Cerebellar nuclear complex (tissue), 1 donor: ENCODE data around the gene ANKRD17.
A peak's percentile ranks its signal among the peaks of the same experiment; 100 is the strongest.
"Not testable (repeated sequence)": the region's sequence is repeated elsewhere in the genome, so short reads cannot be mapped to it uniquely, and the experiment has no call there.

Experiments used
- DNase-seq, 2 experiments: peaks; one replicate each; lab custom pipeline; 2025; lab: John Stamatoyannopoulos, UW

Gene ANKRD17

DNA sequence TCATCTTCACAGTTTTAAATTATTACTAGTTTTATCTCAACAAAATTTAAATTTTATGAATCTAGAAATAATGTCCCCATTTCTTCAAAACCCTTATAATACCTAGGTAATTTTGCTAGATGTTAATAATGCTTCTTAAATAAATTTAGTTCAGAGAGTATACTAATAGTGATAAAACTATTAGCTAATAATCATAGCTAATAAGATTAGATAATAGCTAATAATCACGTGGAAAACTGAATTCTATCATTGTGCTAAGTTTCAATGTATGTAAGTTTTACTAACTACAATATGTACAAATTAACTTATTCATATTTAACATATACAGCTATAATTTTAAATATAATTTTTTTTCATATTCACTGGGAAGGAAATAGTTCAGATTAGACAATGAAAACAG, 10.2 kb downstream of the ANKRD17 start:
- no peak for DNase-seq

- DNase-seq: no peak
Observed at GRCh38 chr4:73247100-73247499, 11.5 kb downstream of the ANKRD17 start.

GRCh38 chr4:73245955-73246354, 12.6 kb downstream of the ANKRD17 start:
- no peak for DNase-seq

GRCh38 chr4:73244945-73245601, 13.5 kb downstream of the ANKRD17 start:
- no peak for DNase-seq

DNA sequence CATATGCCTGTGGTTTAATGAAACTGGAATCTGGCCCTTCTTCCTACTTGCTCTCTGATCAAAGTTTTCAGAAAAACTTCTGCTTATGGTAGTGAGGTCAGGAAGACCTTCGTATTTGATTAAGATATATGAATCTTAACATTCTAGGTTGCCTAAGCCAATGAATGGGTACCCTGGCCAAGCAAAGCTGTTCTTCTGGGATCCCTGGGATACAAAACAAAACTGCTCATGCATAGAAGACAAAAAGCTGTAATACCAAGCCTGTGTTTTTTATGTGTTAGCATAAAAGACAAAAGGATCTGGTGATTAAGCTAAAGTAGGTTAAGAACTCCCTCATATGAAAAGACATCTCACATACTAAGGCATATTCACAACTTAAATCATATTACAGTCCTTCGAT, 21.6 kb downstream of the ANKRD17 start:
- no peak for DNase-seq

DNA sequence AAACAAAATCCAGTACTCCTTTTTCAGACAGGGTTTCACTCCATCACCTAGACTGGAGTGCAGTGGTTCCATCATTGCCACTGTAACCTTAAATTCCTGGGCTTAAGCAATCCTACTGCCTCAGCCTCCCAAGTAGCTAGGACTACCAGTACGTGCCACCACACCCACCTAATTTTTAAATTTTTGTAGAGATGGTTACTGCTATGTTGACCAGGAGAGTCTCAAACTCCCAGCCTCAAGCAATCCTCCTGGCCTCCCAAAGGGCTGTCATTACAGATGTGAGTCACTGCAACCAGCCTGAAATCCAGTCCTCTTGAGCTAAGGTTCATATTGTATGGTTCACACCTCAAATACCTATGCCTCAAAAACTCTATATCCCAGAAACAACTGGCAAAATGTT, 22.4 kb downstream of the ANKRD17 start:
- no peak for DNase-seq

- no peak for DNase-seq
Observed at GRCh38 chr4:73234712-73235111, 23.9 kb downstream of the ANKRD17 start.

GRCh38 chr4:73231518-73232487, 26.8 kb downstream of the ANKRD17 start:
- no peak for DNase-seq

DNA sequence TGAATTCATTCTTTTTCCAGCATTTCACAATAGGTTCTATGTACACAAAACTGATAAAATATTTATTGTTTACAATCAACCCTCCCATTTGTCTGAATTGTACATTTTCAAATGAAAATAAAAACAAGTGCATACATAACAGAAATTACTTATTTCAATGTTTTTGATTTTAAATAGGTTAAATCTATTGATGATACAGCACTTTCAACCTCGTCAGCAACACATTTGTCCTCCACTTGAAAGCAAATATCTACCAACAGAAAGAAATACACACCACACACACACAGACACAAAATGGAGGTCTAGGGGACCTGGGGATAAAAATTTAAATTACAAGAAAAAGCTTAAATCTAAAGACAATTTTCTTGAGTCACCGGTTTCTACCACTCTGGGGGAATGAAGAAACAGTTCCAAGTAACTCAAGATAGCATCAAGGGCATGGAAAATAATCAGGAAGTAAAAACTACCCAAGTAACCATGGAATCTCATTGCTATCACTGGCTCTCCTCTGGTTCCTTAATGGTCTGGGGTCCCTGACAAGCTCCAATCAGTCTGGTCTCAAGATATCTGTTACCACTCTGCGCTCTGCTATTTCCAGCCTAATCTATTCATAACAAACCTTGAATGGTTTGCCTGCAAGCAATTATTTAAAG, 27.6 kb downstream of the ANKRD17 start:
- no peak for DNase-seq

GRCh38 chr4:73228800-73229199, 29.8 kb downstream of the ANKRD17 start:
- not testable (repeated sequence) for DNase-seq

- DNase-seq: no peak
Observed at GRCh38 chr4:73224886-73225285, 33.7 kb downstream of the ANKRD17 start.

DNA sequence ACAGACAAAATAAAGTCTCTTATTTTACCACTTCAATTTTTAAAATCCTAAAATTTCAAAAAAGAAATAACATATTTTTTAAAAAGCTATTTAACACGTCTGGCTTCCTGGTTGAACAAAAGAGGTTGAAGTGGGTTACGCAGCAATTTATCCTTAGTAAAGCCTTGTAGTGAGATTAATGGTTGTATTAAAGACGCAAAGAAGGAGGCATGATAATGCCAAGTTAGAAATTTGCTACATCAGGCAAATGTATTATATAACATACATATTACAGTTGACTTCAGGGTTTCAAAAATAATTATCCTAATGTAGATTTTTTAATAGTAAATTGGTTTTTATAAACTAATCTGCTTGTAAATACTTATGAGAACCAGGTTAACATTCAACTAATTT, 35.3 kb downstream of the ANKRD17 start:
- no peak for DNase-seq

DNA sequence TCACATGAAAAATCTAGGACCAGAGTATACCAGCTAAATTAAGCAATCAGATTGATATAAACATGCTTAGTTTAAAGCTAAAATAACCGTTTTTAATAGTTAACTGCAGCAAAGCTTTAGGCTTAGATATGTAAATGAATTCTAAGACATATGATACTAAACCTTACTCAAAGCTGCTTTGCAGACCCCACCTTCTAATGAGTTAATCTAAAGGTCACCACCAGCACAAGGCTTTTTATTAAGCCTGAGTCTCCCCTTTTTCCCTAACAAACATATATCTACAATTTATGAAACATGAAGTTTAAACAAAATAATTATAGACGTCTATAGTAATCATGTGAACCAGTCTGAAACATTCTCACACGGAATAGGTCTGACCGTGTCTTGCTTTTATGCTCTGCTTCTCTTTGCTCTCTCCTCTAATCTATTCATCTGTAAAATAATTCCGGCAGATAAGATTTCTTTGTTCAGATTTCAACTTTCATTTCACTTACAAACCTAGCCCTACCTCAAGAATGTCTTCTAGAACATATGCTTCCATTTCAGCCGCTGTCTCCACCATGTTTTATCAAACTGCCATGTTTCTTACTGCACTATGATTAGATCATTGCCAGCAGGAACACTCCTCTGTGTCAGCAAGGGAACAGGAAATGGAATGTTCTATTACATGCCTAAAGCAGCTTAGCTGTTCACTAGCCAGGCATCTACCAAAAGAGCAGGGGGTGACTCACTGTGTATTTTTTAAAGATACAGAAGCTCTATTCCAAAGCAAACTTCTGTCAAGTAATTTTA, 35.9 kb downstream of the ANKRD17 start:
- DNase-seq: peak; percentile 39 to 81

DNA sequence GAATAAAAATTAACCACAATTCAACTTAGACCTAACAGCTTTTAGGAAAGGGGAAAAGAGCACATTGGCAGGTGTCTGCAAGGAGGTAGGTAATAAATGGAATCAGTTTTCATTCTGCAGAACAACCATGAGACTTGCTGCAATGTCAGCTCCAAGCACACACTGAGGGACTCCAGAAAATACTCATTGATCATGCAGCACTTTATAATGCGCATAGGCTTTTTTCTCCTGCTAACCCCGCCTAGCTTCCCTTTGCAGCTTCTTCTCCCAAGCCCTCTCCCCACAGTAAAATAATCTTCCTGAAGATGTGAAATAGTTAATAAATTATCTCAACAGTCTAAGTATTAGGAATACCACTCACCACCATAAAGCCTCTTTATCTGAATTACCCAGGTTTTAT, 36.9 kb downstream of the ANKRD17 start:
- no peak for DNase-seq

DNA sequence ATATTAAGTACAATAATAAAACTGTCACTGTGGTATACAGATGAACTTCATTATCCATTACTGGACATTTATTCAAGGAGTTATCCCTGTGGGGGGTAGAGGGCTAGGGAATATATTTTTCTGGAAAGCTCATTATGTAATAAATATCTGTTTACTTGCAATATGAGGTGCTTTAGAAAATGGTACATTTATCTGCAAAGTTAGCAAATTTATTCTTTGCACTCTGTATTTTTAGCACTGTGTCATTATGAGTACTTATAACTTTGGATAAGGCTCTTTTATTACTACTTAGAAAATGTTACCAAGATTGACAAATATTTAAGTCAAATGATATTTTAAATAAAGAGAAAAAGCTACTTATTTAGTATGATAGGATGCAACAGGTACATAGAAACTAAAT, 37.8 kb downstream of the ANKRD17 start:
- DNase-seq: no peak

GRCh38 chr4:73213916-73214653, 44.5 kb downstream of the ANKRD17 start:
- DNase-seq: no peak

- DNase-seq: no peak
Observed at GRCh38 chr4:73212982-73213730, 45.4 kb downstream of the ANKRD17 start.

DNA sequence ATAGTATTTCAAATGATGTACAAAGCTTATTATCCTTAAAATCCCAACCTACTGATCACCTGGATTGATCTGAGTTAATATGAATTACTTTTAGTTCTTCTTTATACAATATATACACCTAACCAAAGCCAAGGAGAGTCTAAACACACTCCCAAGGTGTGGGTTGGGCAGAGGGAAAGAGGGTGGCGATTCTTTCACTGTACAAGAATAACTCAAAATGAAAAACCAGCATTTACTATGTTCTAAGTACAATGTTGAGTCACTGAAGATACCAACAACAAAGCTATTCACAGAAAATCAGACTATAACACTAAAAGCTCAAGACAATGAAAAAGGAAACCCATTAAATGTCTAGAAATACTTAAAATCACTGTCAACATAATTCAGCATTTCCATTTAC, 46.6 kb downstream of the ANKRD17 start:
- DNase-seq: no peak

GRCh38 chr4:73208376-73208775, 50.2 kb downstream of the ANKRD17 start:
- DNase-seq: no peak

DNA sequence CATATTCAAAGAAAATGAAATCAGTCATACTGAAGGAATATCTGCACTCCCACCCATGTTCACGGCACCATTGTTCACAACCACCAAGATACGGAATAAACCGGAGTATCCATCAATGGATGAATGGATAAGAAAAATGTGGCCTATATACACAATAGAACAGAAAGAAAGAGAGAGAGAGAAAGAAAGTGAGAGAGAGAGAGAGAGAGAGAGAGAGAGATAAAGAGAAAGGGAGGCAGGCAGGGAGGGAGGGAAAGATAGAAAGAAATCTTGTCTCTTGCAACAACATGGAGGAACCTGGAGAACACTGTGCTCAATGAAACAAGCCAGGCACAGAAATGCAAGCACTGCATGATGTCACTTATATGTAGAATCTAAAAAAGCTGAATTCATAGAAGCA, 52.4 kb downstream of the ANKRD17 start:
- DNase-seq: no peak

DNA sequence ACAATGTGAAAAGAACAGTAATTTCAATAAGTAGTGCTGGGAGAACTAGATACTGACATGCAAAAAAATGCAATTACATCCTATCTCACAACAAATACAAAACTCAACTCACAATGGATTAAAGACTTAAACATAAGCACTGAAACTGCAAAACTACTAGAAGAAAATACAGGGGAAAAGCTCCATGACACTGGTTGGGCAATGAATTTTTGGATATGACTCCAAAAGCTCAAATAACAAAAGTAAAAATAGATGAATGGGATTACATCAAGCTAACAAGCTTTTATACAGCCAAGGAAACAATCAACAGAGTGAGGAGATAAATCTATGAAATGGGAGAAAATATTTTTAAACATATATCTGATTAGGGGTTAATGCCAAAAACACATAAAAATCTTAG, 53.1 kb downstream of the ANKRD17 start:
- no peak for DNase-seq
